H9 (cell line): Measurements from ENCODE around the gene HES3. TPM values are rescaled to one million over a fixed set of nuclear protein-coding genes. Genes with fewer than 3 reads are reported as not detected.
A peak's percentile ranks its signal among the peaks of the same experiment; 100 is the strongest.

Experiments used
- DNase-seq: peaks from one replicate; pipeline ENCODE4 v3.0.0-alpha.2; 2017
- H2AFZ ChIP-seq: one replicate; pipeline ENCODE4 v1.6.1; 2013; ENCODE audit warnings: mild to moderate bottlenecking, low read length, control low read depth, moderate library complexity
- H2AK5ac ChIP-seq: 2 replicates; pipeline ENCODE4 v1.6.1; 2013; ENCODE audit warnings: low read length, control low read depth, mixed read lengths; ENCODE audit not compliant: insufficient read length
- H2BK120ac ChIP-seq: one replicate; pipeline ENCODE4 v1.6.1; 2013; ENCODE audit warnings: low read depth, mild to moderate bottlenecking, low read length, control low read depth, inconsistent platforms; ENCODE audit not compliant: poor library complexity, severe bottlenecking
- H2BK12ac ChIP-seq: 2 replicates; pipeline ENCODE4 v1.6.1; 2013; ENCODE audit warnings: low read length, control low read depth, mixed read lengths, low read depth; ENCODE audit not compliant: insufficient read length
- H2BK15ac ChIP-seq: 2 replicates; pipeline ENCODE4 v1.6.1; 2013; ENCODE audit warnings: low read depth, low read length, control low read depth
- H2BK20ac ChIP-seq: one replicate; pipeline ENCODE4 v1.6.1; 2013; ENCODE audit warnings: low read depth, mild to moderate bottlenecking, low read length, control low read depth, inconsistent platforms; ENCODE audit not compliant: poor library complexity, severe bottlenecking
- H2BK5ac ChIP-seq: 2 replicates; pipeline ENCODE4 v1.6.1; 2013; ENCODE audit warnings: low read length, control low read depth, mixed read lengths; ENCODE audit not compliant: insufficient read length
- H3K14ac ChIP-seq: 2 replicates; pipeline ENCODE4 v1.6.1; 2013; ENCODE audit warnings: low read length, control low read depth; ENCODE audit not compliant: insufficient read depth
- H3K18ac ChIP-seq: 2 replicates; pipeline ENCODE4 v1.6.1; 2013; ENCODE audit warnings: low read depth, mild to moderate bottlenecking, mixed read lengths, low read length, control low read depth; ENCODE audit not compliant: insufficient read length
- H3K23ac ChIP-seq: 2 replicates; pipeline ENCODE4 v1.6.1; 2013; ENCODE audit warnings: low read length, control low read depth, mixed read lengths, low read depth; ENCODE audit not compliant: insufficient read length
- H3K23me2 ChIP-seq: 2 replicates; pipeline ENCODE4 v1.6.1; 2013; ENCODE audit warnings: low read depth, mild to moderate bottlenecking, mixed read lengths, low read length, control low read depth; ENCODE audit not compliant: insufficient read length, poor library complexity, severe bottlenecking
- H3K27ac ChIP-seq: 2 replicates; pipeline ENCODE4 v1.5.1; 2013; ENCODE audit warnings: low read length, control low read depth, mixed read lengths, low read depth; ENCODE audit not compliant: insufficient read length
- H3K27me3 ChIP-seq: 2 replicates; pipeline ENCODE4 v1.6.1; 2013; ENCODE audit warnings: low read length, control low read depth, inconsistent platforms; ENCODE audit not compliant: insufficient read depth
- H3K4ac ChIP-seq: 2 replicates; pipeline ENCODE4 v1.6.1; 2013; ENCODE audit warnings: low read depth, mild to moderate bottlenecking, control low read depth, inconsistent platforms, low read length, moderate library complexity
- H3K4me1 ChIP-seq: 2 replicates; pipeline ENCODE4 v1.6.1; 2013; ENCODE audit warnings: low read length, control low read depth, inconsistent platforms; ENCODE audit not compliant: insufficient read depth
- H3K4me2 ChIP-seq: 2 replicates; pipeline ENCODE4 v1.6.1; 2013; ENCODE audit warnings: low read length, control low read depth, mixed read lengths; ENCODE audit not compliant: insufficient read length, insufficient read depth
- H3K56ac ChIP-seq: 2 replicates; pipeline ENCODE4 v1.6.1; 2013; ENCODE audit warnings: low read depth, mild to moderate bottlenecking, mixed read lengths, low read length, control low read depth; ENCODE audit not compliant: insufficient read length
- H3K79me1 ChIP-seq: 2 replicates; pipeline ENCODE4 v1.6.1; 2013; ENCODE audit warnings: low read depth, mild to moderate bottlenecking, moderate library complexity, low read length, control low read depth, inconsistent platforms; ENCODE audit not compliant: insufficient read depth, poor library complexity, severe bottlenecking
- H3K79me2 ChIP-seq: 2 replicates; pipeline ENCODE4 v1.6.1; 2013; ENCODE audit warnings: low read length, control low read depth, inconsistent platforms; ENCODE audit not compliant: insufficient read depth
- H3K9ac ChIP-seq: 2 replicates; pipeline ENCODE4 v1.6.1; 2013; ENCODE audit warnings: low read length, control low read depth, mixed read lengths; ENCODE audit not compliant: insufficient read length; ENCODE audit errors: extremely low read depth
- H3K9me3 ChIP-seq: one replicate; pipeline ENCODE4 v1.6.1; 2013; ENCODE audit warnings: low read depth, low read length, inconsistent platforms; ENCODE audit not compliant: control insufficient read depth
- H3T11ph ChIP-seq: one replicate; pipeline ENCODE4 v1.6.1; 2013; ENCODE audit warnings: mild to moderate bottlenecking, low read length, control low read depth, inconsistent platforms
- H4K20me1 ChIP-seq: one replicate; pipeline ENCODE4 v1.6.1; 2013; ENCODE audit not compliant: control insufficient read depth, insufficient read length, insufficient read depth
- H4K5ac ChIP-seq: 2 replicates; pipeline ENCODE4 v1.6.1; 2013; ENCODE audit warnings: low read depth, mild to moderate bottlenecking, mixed read lengths, low read length, control low read depth; ENCODE audit not compliant: insufficient read length
- H4K8ac ChIP-seq: replicated peaks from 2 replicates; pipeline ENCODE4 v1.6.1; 2013; ENCODE audit warnings: low read length, control low read depth, mixed read lengths, low read depth; ENCODE audit not compliant: insufficient read length
- H4K91ac ChIP-seq: 2 replicates; pipeline ENCODE4 v1.6.1; 2013; ENCODE audit warnings: low read depth, mild to moderate bottlenecking, moderate library complexity, mixed read lengths, low read length, control low read depth; ENCODE audit not compliant: insufficient read length
- H3K27ac Mint-ChIP-seq, 3 experiments: 2 replicates in 2 of 3; 3 replicates in 1 of 3; pipeline ENCODE4 v1.8.0; 2020 to 2021; ENCODE audit warnings: mixed read lengths in 3 of 3, mild to moderate bottlenecking in 1 of 3, moderate library complexity in 1 of 3
- H3K27me3 Mint-ChIP-seq: 2 replicates; pipeline ENCODE4 v1.8.0; 2021; ENCODE audit warnings: low read depth, mild to moderate bottlenecking, moderate library complexity, mixed read lengths
- H3K36me3 Mint-ChIP-seq, 3 experiments: 2 replicates in 2 of 3; 3 replicates in 1 of 3; pipeline ENCODE4 v1.8.0; 2020 to 2021; ENCODE audit warnings: low read depth in 3 of 3, mixed read lengths in 3 of 3; ENCODE audit not compliant: insufficient read depth in 1 of 3
- H3K4me1 Mint-ChIP-seq, 2 experiments: 2 replicates each; pipeline ENCODE4 v1.8.0; 2020; ENCODE audit warnings: mixed read lengths in 2 of 2
- H3K4me3 Mint-ChIP-seq, 2 experiments: 2 replicates in 1 of 2; 3 replicates in 1 of 2; pipeline ENCODE4 v1.8.0; 2020 to 2021; ENCODE audit warnings: mild to moderate bottlenecking in 2 of 2, mixed read lengths in 2 of 2, moderate library complexity in 1 of 2
- H3K9me3 Mint-ChIP-seq, 2 experiments: 2 replicates in 1 of 2; 3 replicates in 1 of 2; pipeline ENCODE4 v1.8.0; 2020; ENCODE audit warnings: mild to moderate bottlenecking in 2 of 2, mixed read lengths in 2 of 2, moderate library complexity in 1 of 2
- WGBS: extraction: QIAGEN DNeasy Blood & Tissue Kit; methylation state at CpG from one replicate; pipeline ENCODE4 v1.1.7; 2013; ENCODE audit warnings: missing lambda C conversion rate, low lambda C conversion rate, mixed read lengths; ENCODE audit not compliant: insufficient read length; ENCODE audit errors: extremely low coverage; 5-methylcytosine and 5-hydroxymethylcytosine counted together
- total RNA-seq: library from RNA; stranded (reverse); gene quantifications from 2 replicates; pipeline ENCODE4 v1.2.1, GENCODE V29; 2021
- TF ChIP-seq, protein P1 (sequence below): fragments of 200-600 bp; sonication (generic); conservative IDR thresholded peaks from 3 replicates; pipeline ENCODE4 v1.8.0; 2021; ENCODE audit warnings: antibody characterized with exemption, mild to moderate bottlenecking

HES3 gene
- total RNA-seq, 1 experiment from 2014 or later = 89.9 TPM

DNA sequence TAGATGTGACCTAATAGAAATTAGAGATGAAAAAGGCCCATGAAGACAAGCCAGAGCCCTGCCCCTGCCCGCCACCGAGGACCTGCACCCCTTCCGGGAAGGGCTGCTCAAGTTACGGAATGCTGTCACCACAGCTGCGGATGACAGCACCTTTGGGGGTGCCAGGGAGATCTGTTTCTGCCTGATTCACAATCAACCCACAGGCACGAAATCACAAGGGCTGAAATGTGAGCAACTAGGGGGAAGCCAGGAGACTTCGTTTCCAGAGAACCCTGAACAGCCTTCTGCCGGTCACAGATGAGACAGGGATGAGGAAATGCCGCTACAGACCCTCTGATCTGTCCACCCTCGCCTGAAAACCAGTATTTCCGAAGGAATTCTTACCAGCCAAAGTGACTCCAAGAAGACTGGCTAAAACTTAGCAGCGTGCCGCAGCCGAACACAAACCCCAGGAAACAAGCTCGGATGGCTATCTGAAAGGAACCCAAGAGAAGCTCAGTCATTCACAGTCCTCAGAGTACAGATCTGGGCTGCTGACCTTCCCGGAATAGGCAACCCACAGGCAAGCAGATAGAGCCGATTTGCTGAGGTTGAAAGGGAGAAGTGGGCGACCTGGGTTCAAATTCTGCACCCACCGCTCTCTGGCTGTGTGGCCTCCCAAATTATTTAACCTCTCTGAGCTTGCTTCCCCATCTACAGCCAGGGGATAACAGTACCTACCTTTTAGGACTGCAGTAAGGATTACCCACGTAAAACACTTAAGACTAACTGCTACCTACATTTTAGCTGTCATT, 9.3 kb upstream of the HES3 start:
- Mint-ChIP-seq H3K36me3 (peaks cover 29 to 47% (median 44%) of the 10 kb centered on the region in 3 experiments; a peak in 6 of 7 replicates), H3K4me3 (peak overlapping the region; percentile 87 to 92), H3K9me3 (no peaks in the 10 kb centered on the region; a peak in 2 of 5 replicates), H3K27me3 (no peaks in the 10 kb centered on the region), H3K27ac (peak overlapping the region; percentile 66 to 95 (median 94); a peak in 5 of 7 replicates), H3K4me1 (peaks cover 28 to 38% of the 10 kb centered on the region in 2 experiments)
- no peaks in the 10 kb centered on the region for H4K20me1 ChIP-seq
- TF ChIP-seq, protein P1, sequence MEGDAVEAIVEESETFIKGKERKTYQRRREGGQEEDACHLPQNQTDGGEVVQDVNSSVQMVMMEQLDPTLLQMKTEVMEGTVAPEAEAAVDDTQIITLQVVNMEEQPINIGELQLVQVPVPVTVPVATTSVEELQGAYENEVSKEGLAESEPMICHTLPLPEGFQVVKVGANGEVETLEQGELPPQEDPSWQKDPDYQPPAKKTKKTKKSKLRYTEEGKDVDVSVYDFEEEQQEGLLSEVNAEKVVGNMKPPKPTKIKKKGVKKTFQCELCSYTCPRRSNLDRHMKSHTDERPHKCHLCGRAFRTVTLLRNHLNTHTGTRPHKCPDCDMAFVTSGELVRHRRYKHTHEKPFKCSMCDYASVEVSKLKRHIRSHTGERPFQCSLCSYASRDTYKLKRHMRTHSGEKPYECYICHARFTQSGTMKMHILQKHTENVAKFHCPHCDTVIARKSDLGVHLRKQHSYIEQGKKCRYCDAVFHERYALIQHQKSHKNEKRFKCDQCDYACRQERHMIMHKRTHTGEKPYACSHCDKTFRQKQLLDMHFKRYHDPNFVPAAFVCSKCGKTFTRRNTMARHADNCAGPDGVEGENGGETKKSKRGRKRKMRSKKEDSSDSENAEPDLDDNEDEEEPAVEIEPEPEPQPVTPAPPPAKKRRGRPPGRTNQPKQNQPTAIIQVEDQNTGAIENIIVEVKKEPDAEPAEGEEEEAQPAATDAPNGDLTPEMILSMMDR = no peak
- no peak overlapping the region for H3K4ac ChIP-seq
- no peak overlapping the region for H2BK12ac ChIP-seq
- WGBS = no CpG with 5 or more reads among the region's 20 CpGs
- H3K23ac ChIP-seq = no peak overlapping the region
- no peak for DNase-seq
- H3K27ac ChIP-seq = no peak overlapping the region
- no peak overlapping the region for H2AK5ac ChIP-seq
- peaks cover 10% of the 10 kb centered on the region for H3K23me2 ChIP-seq
- no peak overlapping the region for H2BK15ac ChIP-seq
- H3K79me2 ChIP-seq = peaks cover 6% of the 10 kb centered on the region; the same call in 1 of the 2 replicates
- peaks cover 11% of the 10 kb centered on the region for H3K79me1 ChIP-seq
- no peak overlapping the region for H2BK120ac ChIP-seq
- peak overlapping the region; percentile 75 for H3K4me2 ChIP-seq
- H3T11ph ChIP-seq = no peak overlapping the region
- no peak overlapping the region for H3K18ac ChIP-seq
- no peak overlapping the region for H4K8ac ChIP-seq
- H3K27me3 ChIP-seq = no peaks in the 10 kb centered on the region
- no peaks in the 10 kb centered on the region for H3K9me3 ChIP-seq
- H3K9ac ChIP-seq = peak overlapping the region; percentile 94
- H2BK20ac ChIP-seq = no peak overlapping the region
- no peak overlapping the region for H2BK5ac ChIP-seq
- H3K56ac ChIP-seq = no peak overlapping the region
- no peak overlapping the region for H4K5ac ChIP-seq
- H3K14ac ChIP-seq = 0 out of 2 replicates have a peak overlapping the region, but pooled peaks have one; percentile 28
- H2AFZ ChIP-seq = no peak overlapping the region
- peaks cover 2% of the 10 kb centered on the region; the same call in 1 of the 2 replicates for H3K4me1 ChIP-seq
- no peak overlapping the region for H4K91ac ChIP-seq
